Activated T-cell treated with anti-CD3 and anti-CD28 coated beads for 24 hours (primary cell): ENCODE measurements around the gene CASS4.

Experiments
- DNase-seq: peaks from one replicate; pipeline ENCODE4 v3.0.0-alpha.2; 2020; ENCODE audit warnings: low read depth

Gene CASS4

DNA sequence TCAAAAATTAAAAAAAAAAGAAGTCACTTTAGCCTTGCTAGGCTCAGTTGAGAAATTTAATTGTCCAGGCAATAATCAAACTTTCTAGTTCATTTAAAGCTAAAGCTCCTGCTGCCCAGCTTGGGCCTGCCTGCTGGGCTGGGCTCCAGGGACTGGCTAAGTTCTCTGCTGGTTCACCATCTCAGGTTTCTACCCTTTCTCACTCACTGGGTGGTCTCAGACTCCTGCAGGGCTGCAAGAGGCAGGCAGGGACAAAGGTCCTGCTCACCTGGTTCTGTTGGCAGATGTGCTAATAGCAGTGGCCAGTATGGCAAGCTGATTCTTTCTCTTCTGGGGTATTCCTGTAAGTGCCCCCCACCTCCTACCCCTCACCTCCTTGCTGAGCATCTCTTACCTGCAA lies 35.2 kb downstream of the CASS4 start:
- no peak for DNase-seq

DNA sequence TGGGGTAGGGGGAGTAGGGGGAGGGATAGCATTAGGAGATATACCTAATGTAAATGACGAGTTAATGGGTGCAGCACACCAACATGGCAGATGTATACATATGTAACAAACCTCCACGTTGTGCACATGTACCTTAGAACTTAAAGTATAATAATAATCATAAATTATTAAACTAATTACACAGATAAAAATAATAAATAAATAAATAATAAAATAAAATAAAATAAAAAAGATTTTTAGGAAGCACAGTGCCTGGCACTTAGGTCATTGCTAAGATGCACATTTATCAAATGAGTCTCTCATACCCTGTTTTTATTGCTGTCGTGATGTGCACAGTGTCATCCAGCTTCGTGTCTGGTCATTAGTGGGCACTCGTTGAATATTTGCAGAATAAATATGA lies 37.4 kb downstream of the CASS4 start:
- DNase-seq, result no peak

DNA sequence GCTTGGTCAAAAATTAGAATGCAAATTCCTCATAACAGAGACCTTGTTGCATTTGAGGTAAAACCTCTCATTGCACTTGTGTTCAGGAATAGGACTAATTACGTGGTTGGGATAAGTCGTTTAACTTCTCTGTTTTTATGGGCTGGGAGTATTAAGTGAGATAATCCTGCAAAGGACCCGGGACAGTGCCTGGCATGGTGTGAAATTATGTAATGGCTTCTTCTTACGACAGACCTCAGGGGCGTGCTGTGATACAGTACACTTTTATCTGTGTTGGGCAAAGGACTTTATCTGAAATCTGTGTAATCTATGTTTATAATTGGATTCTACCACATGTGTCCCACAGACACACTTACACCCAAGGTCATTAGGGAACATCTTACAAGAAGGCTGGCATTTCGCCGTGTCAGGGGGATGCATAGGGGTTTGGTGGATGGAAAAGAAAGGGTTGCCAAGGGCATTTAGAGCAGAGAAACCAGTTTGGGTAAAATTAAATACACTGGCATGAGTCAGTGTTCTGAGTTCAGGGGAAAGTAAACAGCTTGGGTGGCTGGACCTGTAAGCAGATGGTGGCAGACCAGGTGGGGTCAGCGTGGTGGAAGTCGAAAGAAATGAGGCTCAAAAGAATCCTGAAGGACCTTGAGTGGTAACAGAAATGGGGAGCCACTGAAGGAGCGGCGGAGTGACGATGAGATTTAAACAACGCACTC lies 39.2 kb downstream of the CASS4 start:
- no peak for DNase-seq

DNA sequence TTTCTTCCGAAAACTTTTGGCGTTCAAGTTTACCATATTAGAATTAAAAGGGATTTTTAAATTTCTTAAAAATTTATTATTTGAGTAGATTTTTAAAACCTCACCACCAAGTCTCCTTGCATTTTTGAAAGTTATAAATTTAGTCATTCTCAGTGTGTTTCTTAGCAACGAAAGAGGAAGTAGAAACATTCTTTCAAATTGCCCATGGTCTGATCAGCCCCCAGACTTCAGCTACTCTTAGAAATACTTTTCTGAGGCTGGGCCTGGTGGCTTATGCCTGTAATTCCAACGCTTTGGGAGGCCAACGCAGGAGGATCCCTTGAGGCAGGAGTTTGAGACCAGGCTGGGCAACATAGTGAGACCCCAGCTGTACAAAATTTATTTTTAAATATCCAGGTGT lies 41.3 kb downstream of the CASS4 start:
- no peak for DNase-seq

DNA sequence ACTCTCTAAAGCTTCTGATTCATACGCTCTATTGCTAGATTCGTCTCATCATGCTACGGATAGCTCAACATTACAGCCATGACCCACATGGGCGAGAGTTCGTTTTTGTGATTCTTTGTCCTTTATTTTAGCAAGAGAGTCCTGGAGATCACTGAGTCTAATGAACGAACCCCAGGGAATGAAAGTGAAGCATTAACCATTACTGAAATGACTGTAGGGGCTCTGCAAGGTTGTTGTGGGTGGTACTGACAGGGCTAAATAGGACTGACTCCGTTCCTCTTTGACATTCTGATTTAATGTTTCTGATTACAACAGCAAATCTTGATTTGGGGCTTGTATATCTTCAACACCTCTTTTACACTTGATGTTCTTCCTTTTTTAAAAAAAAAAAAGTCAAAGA lies 42.7 kb downstream of the CASS4 start:
- DNase-seq, result no peak

DNA sequence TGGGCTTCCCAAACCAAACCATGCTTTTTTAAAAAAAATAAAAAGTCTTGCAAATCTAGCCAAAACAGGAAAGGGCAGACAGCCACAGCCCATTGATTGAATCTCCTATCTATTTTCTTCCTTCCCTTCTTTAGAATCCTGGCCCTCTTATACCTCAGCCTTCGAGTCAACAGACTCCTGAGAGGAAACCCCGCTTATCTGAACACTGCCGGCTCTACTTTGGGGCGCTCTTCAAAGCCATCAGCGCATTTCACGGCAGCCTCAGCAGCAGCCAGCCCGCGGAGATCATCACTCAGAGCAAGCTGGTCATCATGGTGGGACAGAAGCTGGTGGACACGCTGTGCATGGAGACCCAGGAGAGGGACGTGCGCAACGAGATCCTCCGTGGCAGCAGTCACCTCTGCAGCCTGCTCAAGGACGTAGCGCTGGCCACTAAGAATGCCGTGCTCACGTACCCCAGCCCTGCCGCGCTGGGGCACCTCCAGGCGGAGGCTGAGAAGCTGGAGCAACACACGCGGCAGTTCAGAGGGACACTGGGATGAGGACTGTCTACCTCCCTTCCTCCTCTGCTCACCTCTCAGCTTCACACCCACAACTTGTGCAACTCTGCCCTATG lies 46.3 kb downstream of the CASS4 start:
- DNase-seq, result no peak

DNA sequence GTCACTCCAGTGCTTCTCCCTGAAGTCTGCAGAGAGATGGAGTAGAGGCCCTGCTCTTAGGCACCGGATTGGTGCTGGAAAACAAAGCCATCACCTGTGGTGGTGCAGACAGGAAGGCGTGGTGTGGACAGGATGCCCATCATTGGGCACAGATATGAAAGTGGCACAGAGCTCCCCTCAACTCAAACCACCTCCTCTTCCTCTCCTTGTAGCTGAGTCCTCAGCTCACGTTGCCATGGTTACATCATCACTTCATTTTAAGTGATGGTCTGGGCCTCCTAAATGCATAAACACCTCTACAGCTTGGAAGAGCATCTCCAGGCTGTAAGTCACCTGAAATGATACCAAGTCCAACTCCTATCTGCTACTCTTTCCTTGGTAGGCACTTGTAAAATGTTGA lies 48.4 kb downstream of the CASS4 start:
- no peak for DNase-seq

DNA sequence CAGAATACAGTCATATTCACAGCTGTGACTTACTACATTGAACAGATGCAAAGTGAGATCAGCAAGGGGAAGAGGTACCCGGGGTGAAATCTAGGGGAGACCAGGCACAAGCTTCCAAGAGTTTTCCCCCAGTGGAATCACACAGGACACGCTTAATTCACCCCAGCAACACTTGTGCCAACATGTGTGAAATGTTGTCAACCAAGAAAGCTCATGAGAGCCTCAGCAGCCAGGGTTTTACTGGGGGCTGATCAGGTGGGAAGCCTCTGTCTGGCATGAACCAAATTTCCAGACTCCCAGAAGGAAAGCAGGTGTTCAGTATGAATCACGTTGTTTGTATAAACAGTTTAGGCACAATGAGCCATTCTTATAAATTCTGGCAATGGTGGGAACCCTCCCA lies 49.5 kb downstream of the CASS4 start:
- DNase-seq, result no peak

DNA sequence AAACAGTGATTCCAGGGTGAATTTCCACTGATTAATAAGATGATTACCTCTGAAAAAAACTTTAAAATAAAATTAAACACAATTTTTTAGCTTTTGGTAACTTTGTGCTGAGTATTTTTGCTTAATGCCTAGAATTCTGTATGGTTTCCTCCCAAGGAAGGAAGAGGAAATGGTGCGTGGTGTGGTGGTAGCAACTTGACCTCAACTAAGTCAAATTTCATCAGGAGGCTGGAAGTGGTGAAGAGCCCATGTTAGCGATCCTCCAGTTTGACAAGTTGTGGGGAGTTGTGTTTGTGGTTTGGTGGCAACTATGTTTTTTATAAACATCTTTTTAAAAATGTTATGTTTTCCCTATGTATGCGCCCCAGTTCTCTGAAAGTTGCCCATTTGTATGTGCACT lies 51.4 kb downstream of the CASS4 start:
- DNase-seq, result no peak

DNA sequence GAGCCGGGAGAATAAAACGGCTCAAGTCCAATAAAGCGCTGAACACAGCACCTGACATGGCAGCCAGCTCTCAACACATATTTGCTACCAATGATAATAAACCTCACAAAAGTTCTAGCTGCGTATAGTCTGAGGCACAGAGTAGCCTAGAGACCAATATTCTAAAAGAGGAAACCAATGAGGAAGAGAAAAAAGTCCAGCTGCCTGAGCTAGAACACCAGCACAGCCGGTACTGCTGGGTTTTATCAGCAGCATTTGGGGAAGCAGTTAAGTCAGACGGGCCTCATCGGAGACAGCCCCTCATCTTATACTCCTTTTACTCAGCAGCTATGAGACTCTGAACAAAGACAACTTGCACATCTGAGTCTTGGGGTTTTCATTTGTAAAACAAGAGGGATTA lies 53.9 kb downstream of the CASS4 start:
- no peak for DNase-seq

DNA sequence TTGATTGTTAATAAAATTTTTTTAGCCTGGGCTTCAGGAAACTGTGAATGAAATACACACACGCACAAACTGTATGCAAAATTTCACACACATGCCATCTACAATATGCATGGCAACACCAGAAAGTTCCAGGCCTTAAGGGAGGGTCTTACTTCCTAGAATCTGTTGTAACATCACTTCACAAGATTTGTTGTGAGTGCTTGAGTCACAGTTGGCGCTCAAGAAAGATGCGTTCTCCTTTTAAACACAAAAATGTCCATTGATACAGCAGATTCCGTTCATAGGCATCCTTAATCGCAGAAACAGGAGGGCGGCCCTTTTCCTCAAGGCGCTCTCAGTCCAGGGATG lies 55.9 kb downstream of the CASS4 start:
- no peak for DNase-seq

DNA sequence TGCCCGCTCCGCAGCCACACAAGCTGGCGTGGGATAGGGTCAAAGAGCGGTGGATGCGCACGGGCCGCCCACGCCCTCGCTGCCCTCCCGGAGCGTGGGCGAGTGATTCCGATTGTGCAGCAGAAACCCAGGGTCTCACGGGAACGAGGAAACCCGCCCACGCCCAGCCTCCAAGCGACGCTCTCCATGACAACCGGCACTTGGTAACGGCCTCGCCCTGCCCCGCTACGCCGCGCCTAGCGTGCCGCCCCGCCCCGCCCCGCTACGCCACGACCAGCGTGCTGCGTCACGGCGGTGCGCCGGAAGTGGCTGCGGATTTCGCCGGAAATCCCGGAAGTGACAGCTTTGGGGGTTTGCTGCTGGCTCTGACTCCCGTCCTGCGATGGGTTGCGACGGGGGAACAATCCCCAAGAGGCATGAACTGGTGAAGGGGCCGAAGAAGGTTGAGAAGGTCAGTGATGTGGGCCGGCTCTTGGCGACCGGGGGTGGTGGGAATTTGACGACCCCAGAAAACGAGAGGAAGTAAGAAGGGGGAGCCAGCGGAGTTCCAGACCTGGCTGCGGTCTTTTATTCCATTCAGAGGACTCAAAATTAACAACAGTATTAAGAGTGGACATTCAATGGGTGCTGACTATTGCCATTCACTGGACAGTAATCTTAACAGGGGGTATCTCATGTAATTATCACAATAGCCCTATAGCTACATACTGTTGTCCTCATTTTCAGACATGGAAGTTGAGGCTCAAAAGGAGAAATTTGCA lies 56.4 kb downstream of the CASS4 start, which contains the start of gene RTF2:
TSS of gene RTF2 (plus strand) at position 312 of the 761 bp plus-strand sequence. CDS start at position 383, 71 bp downstream.
- DNase-seq, result peak; percentile 95

DNA sequence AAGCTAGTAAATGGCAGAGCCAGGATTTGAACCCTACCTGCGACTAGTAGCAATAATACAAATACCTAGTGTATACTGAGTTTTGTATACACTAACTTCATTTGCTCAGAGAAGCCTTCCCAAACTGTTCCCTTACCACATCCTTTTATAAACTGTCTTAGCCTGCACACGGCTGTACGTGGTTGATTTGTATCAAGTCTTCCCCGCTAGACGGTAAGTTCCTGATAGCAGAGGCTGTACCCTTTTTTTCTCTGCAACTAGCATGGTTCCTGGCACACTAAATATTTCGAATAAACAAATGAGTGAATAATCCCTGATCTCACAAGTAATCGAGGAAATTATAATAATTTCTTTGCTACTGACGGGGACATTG lies 57.0 kb downstream of the CASS4 start:
- DNase-seq, result no peak

DNA sequence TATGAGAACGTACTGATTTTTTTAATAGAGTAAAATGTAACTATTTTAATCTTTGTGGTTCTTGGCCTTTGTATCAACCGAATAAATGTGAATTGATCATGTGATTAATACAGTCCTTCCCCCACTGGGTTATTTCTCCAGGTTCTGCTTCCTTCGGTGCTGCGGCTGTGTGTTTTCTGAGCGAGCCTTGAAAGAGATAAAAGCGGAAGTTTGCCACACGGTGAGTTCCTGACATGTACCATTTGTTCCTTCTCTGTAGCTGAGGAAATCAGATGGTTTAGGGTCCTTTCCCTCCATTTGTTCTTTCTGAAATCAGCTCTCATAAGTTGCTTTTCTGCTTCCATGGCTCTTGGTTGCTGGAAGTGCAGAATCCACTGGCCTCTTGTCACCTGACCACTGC lies 71.9 kb downstream of the CASS4 start:
- DNase-seq, result no peak

DNA sequence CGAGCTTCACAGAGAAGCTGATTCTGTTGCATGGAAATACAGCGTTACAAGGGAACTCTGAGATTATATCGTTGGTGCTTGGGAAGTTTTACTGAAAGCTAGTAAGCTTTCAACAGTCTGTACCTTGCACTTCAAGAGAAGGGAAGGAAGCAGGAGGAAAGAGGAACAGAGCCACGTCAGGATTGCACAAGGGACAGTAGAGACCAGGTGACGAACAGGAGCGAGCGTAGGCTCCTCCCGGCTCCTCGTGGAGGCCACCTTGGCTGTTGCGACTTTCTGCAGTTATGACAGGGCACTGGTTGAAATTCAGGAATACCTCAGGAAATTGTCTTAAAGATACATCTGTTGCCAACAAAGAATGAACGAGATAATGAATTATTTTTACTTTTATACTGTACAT lies 75.2 kb downstream of the CASS4 start:
- DNase-seq, result no peak

DNA sequence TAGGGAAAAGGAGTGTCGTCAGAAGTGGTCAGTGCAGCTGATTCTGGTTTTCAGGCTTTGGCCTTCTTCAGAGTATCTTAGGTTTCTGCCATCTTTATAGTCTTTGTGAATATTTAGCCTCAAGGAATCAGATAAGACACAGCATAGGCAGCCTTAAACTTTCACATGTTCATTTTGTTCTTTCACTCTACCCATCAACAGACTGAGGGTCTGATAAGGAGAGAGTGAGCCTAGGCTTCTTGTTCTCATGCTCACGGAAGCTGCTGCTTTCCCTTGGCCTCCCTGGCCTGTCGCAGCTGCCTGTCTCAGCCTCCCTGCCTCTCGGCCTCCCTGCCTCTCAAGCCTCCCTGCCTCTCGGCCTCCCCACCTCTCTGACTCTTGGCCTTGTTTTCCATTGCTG lies 76.5 kb downstream of the CASS4 start:
- no peak for DNase-seq

DNA sequence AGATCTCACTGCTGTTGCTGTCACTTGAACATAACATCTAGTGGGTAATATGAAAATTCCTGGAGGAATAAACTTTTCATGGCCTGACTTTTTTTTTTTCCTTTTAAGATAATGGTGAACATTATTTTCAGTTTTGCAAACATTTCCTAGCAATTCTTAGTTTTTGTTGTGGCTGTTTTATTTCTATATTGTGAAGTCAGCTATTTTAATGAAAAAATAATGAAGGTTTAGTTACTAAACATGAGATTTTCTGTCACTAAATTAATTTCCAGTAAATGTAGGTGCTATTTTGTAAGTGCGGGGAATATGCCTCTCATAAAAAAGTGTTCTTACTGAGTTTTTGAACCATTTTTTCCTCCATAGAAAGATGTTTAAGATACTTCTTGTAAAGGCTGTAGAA lies 89.1 kb downstream of the CASS4 start:
- no peak for DNase-seq

DNA sequence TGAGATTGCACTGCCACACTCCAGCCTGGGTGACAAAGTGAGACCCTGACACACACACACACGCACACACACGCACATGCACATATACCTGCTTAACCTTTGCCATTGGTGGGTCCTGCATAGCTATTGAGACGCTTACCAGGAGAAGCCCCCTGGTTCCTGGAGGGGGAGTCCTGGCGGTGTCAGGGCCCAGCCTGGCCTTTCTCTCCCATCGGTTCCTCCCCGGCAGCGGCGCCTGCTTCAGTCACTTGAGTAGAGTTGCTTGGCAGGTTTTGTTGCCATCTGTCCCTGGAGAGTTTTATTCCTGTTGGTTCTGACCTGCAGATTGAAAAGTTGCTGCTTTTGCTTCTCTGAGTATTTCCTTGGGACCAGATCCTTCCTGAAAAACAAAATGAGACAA lies 91.9 kb downstream of the CASS4 start:
- no peak for DNase-seq

DNA sequence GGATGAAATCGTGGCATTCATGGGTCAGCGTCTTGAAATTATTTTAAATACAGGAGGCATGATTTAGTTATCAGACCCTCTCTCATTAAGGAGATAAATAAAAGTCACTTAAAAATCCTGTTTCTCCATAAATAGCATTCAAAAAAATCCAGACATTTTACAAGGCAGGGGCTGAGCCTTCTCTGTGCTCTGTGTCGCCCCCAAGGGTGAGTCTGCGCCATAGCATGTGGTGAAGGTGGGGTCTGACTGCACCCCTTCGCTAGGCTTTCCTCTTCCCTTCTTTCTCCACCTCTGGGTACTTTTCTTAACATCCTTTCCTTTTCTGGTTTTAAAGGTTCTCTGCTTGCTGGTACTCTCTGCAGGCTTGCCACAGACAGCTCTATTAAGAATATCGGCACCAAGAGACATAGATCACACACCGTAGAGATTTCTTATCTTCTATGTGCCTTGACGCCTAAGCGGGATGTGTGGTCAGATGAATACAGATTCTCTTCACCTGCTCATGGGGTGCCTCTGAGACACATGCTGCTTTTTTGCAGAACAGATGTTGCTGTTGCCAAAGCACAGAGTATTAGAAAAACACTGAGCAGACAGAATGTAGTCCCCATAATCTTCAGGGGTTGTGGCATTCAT lies 92.4 kb downstream of the CASS4 start:
- DNase-seq, result peak; percentile 7

DNA sequence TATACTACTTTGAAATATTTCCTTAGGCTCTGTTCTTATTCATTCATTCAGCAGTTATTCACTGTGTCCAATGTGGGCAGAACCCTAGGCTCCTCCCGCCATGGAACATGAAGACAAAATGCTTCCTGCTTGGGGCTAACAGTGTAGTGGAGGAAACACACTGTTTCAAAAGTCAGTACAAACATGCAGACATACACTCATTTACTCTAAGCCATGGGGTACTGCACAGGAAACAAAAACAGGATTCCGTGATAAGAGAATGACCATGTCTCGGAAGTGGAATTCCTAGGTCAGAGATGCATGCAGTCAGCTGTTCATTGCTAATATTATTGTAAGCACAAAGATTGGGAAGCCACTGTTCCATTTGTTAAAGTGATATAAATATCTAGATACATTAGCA lies 94.0 kb downstream of the CASS4 start:
- no peak for DNase-seq
